Measurements from ENCODE around the gene GLDN.

The GLDN gene

GRCh38 chr15:51353976-51354375, 12.5 kb downstream of the GLDN start:
- no peak for TF ChIP-seq Cebpa-rat (IDR thresholded peaks at IDR 0.05)
- Histone ChIP-seq H3K9me3 (no peaks in the 10 kb centered on the region), H3K27me3 (no peaks in the 10 kb centered on the region), H3K4me3 (no peak overlapping the region), H3K4me1 (peaks cover 22% of the 10 kb centered on the region), H3K4me2 (no peak overlapping the region), H3K36me3 (no peaks in the 10 kb centered on the region), H3K27ac (no peak overlapping the region), H3K9ac (no peak overlapping the region), H4K20me1 (no peaks in the 10 kb centered on the region)

- no peak overlapping the region for H3K4me2 ChIP-seq
- peaks cover 11% of the 10 kb centered on the region; the same call in 1 of the 2 replicates for H3K4me1 ChIP-seq
- H3K9ac ChIP-seq = no peak overlapping the region
- no peak for TF ChIP-seq Cebpa-rat (IDR thresholded peaks at IDR 0.05)
- H3K4me3 ChIP-seq = no peak overlapping the region
- no peaks in the 10 kb centered on the region for H3K9me3 ChIP-seq
- no peaks in the 10 kb centered on the region for H3K27me3 ChIP-seq
- H3K27ac ChIP-seq = no peak overlapping the region
- H3K36me3 ChIP-seq = no peaks in the 10 kb centered on the region
- H4K20me1 ChIP-seq = no peaks in the 10 kb centered on the region
Observed at GRCh38 chr15:51355096-51355495, 13.6 kb downstream of the GLDN start.

- no peaks in the 10 kb centered on the region for H3K9me3 ChIP-seq
- no peak for TF ChIP-seq Cebpa-rat (IDR thresholded peaks at IDR 0.05)
- H4K20me1 ChIP-seq = no peaks in the 10 kb centered on the region
- no peak overlapping the region for H3K27ac ChIP-seq
- no peak overlapping the region for H3K9ac ChIP-seq
- H3K27me3 ChIP-seq = no peaks in the 10 kb centered on the region
- no peak overlapping the region for H3K4me2 ChIP-seq
- H3K4me3 ChIP-seq = no peak overlapping the region
- no peaks in the 10 kb centered on the region for H3K36me3 ChIP-seq
- 0 out of 2 replicates have a peak, but pooled peaks cover 4% of the 10 kb centered on the region for H3K4me1 ChIP-seq
Observed at GRCh38 chr15:51356147-51356546, 14.7 kb downstream of the GLDN start.

GRCh38 chr15:51356983-51357382, 15.5 kb downstream of the GLDN start:
- no peaks in the 10 kb centered on the region for H3K27me3 ChIP-seq
- no peak overlapping the region for H3K27ac ChIP-seq
- H3K36me3 ChIP-seq = no peaks in the 10 kb centered on the region
- no peak overlapping the region for H3K4me3 ChIP-seq
- no peaks in the 10 kb centered on the region for H3K9me3 ChIP-seq
- H4K20me1 ChIP-seq = no peaks in the 10 kb centered on the region
- no peak for TF ChIP-seq Cebpa-rat (IDR thresholded peaks at IDR 0.05)
- no peak overlapping the region for H3K9ac ChIP-seq
- H3K4me1 ChIP-seq = 0 out of 2 replicates have a peak, but pooled peaks cover 4% of the 10 kb centered on the region
- H3K4me2 ChIP-seq = 0 out of 2 replicates have a peak overlapping the region, but pooled peaks have one; percentile 2

- Histone ChIP-seq H3K4me2 (no peak overlapping the region), H4K20me1 (no peaks in the 10 kb centered on the region), H3K27ac (no peak overlapping the region), H3K4me3 (no peak overlapping the region), H3K9ac (no peak overlapping the region), H3K4me1 (peaks cover 10% of the 10 kb centered on the region; the same call in 1 of the 2 replicates), H3K36me3 (no peaks in the 10 kb centered on the region), H3K9me3 (no peaks in the 10 kb centered on the region), H3K27me3 (no peaks in the 10 kb centered on the region)
- TF ChIP-seq Cebpa-rat (IDR thresholded peaks at IDR 0.05) = no peak
Observed at GRCh38 chr15:51359981-51360380, 18.5 kb downstream of the GLDN start.

- Histone ChIP-seq H3K27me3 (no peaks in the 10 kb centered on the region), H3K9ac (no peak overlapping the region), H3K4me2 (no peak overlapping the region), H3K27ac (no peak overlapping the region), H3K4me3 (no peak overlapping the region), H3K4me1 (peaks cover 6% of the 10 kb centered on the region; the same call in 1 of the 2 replicates), H4K20me1 (no peaks in the 10 kb centered on the region), H3K36me3 (no peaks in the 10 kb centered on the region), H3K9me3 (no peaks in the 10 kb centered on the region)
- TF ChIP-seq Cebpa-rat (IDR thresholded peaks at IDR 0.05) = no peak
Observed at GRCh38 chr15:51363383-51363782, 21.9 kb downstream of the GLDN start.

GRCh38 chr15:51365417-51365816, 24.0 kb downstream of the GLDN start:
- H3K4me3 ChIP-seq = no peak overlapping the region
- H3K27ac ChIP-seq = no peak overlapping the region
- TF ChIP-seq Cebpa-rat (IDR thresholded peaks at IDR 0.05) = no peak
- no peak overlapping the region for H3K4me2 ChIP-seq
- no peak overlapping the region for H3K9ac ChIP-seq
- H3K27me3 ChIP-seq = no peaks in the 10 kb centered on the region
- H3K9me3 ChIP-seq = no peaks in the 10 kb centered on the region
- H4K20me1 ChIP-seq = no peaks in the 10 kb centered on the region
- no peaks in the 10 kb centered on the region for H3K36me3 ChIP-seq
- peaks cover 6% of the 10 kb centered on the region; the same call in 1 of the 2 replicates for H3K4me1 ChIP-seq

GRCh38 chr15:51366071-51366470, 24.6 kb downstream of the GLDN start:
- no peak overlapping the region for H3K27ac ChIP-seq

GRCh38 chr15:51366920-51367319, 25.5 kb downstream of the GLDN start:
- H3K4me1 ChIP-seq = peaks cover 6% of the 10 kb centered on the region; the same call in 1 of the 2 replicates
- H3K9ac ChIP-seq = no peak overlapping the region
- no peak overlapping the region for H3K4me3 ChIP-seq
- H3K9me3 ChIP-seq = no peaks in the 10 kb centered on the region
- no peaks in the 10 kb centered on the region for H3K36me3 ChIP-seq
- no peak overlapping the region for H3K27ac ChIP-seq
- no peaks in the 10 kb centered on the region for H4K20me1 ChIP-seq
- H3K27me3 ChIP-seq = no peaks in the 10 kb centered on the region
- H3K4me2 ChIP-seq = no peak overlapping the region
- no peak for TF ChIP-seq Cebpa-rat (IDR thresholded peaks at IDR 0.05)

More at GRCh38 chr15:51366071-51366470, 24.6 kb downstream of the GLDN start:
- H3K9ac ChIP-seq = no peak overlapping the region
- H3K27me3 ChIP-seq = no peaks in the 10 kb centered on the region
- peaks cover 6% of the 10 kb centered on the region; the same call in 1 of the 2 replicates for H3K4me1 ChIP-seq
- H3K4me2 ChIP-seq = no peak overlapping the region
- H4K20me1 ChIP-seq = no peaks in the 10 kb centered on the region
- TF ChIP-seq Cebpa-rat (IDR thresholded peaks at IDR 0.05) = no peak
- H3K4me3 ChIP-seq = no peak overlapping the region
- H3K9me3 ChIP-seq = no peaks in the 10 kb centered on the region
- H3K36me3 ChIP-seq = no peaks in the 10 kb centered on the region

- no peak for TF ChIP-seq Cebpa-rat (IDR thresholded peaks at IDR 0.05)
- H3K4me2 ChIP-seq = no peak overlapping the region
- no peak overlapping the region for H3K27ac ChIP-seq
- H3K9ac ChIP-seq = no peak overlapping the region
- H3K4me3 ChIP-seq = no peak overlapping the region
- H3K4me1 ChIP-seq = peaks cover 6% of the 10 kb centered on the region; the same call in 1 of the 2 replicates
- H4K20me1 ChIP-seq = no peaks in the 10 kb centered on the region
- no peaks in the 10 kb centered on the region for H3K27me3 ChIP-seq
- H3K36me3 ChIP-seq = no peaks in the 10 kb centered on the region
- no peaks in the 10 kb centered on the region for H3K9me3 ChIP-seq
Observed at GRCh38 chr15:51367322-51367976, 26.0 kb downstream of the GLDN start.

Measured in BLaER1 (cell line).